H1 (cell line): ENCODE data around the gene PSD2. TPM values are rescaled to one million over a fixed set of nuclear protein-coding genes. Genes with fewer than 3 reads are reported as not detected.

ENCODE experiments used
- CTCF ChIA-PET: fragments of 300-600 bp; sonication (Branson Sonifier 250); formaldehyde crosslinking; loops from one replicate; lab custom pipeline; 2021; ENCODE audit not compliant: partially characterized antibody; lab: Charles Lee
- POLR2A ChIA-PET: fragments of 300-600 bp; sonication (Branson Sonifier 250); formaldehyde crosslinking; loops from one replicate; lab custom pipeline; 2021; ENCODE audit warnings: inconsistent platforms; ENCODE audit not compliant: partially characterized antibody; lab: Charles Lee
- DNase-seq, 2 experiments: peaks; one replicate each; pipeline versions ENCODE4 v3.0.0 to v3.0.0-alpha.2; 2010 to 2022; ENCODE audit warnings: low spot score in 2 of 2, low read depth in 1 of 2, mixed read lengths in 1 of 2
- FAIRE-seq: peaks from 2 replicates; lab custom pipeline; 2011; peaks lifted over from hg19 to GRCh38; lab: Jason Lieb, UNC
- H2AFZ ChIP-seq: 2 replicates; pipeline ENCODE4 v1.8.1; 2012; ENCODE audit warnings: low read length, inconsistent platforms
- H2AK5ac ChIP-seq: 2 replicates; pipeline ENCODE4 v1.6.1; 2013; ENCODE audit warnings: low read depth, low read length
- H2BK120ac ChIP-seq: replicated peaks from 2 replicates; pipeline ENCODE3; 2013; ENCODE audit warnings: low read depth, low read length, inconsistent platforms
- H2BK12ac ChIP-seq: 2 replicates; pipeline ENCODE4 v1.6.1; 2013; ENCODE audit warnings: low read depth, low read length
- H2BK15ac ChIP-seq: 2 replicates; pipeline ENCODE4 v1.6.1; 2013; ENCODE audit warnings: low read length
- H2BK20ac ChIP-seq: 2 replicates; pipeline ENCODE4 v1.6.1; 2013; ENCODE audit warnings: low read length
- H2BK5ac ChIP-seq: 2 replicates; pipeline ENCODE4 v1.6.1; 2013; ENCODE audit warnings: low read depth, low read length
- H3K14ac ChIP-seq: 2 replicates; pipeline ENCODE4 v1.6.1; 2013; ENCODE audit warnings: inconsistent platforms; ENCODE audit not compliant: insufficient read length
- H3K18ac ChIP-seq: 2 replicates; pipeline ENCODE4 v1.6.1; 2013; ENCODE audit warnings: low read length; ENCODE audit errors: extremely low read depth
- H3K23ac ChIP-seq: 2 replicates; pipeline ENCODE4 v1.6.1; 2013; ENCODE audit warnings: inconsistent platforms; ENCODE audit not compliant: insufficient read length
- H3K23me2 ChIP-seq: 2 replicates; pipeline ENCODE4 v1.6.1; 2013; ENCODE audit warnings: low read depth, low read length
- H3K27ac ChIP-seq: 2 replicates; pipeline ENCODE4 v1.6.1; 2011; ENCODE audit warnings: low read depth, low read length, inconsistent platforms
- H3K27me3 ChIP-seq, 4 experiments: replicated peaks in 1 of 4; 1 replicate in 1 of 4; 2 replicates in 3 of 4; pipeline versions ENCODE4 v1.6.1 to v1.8.1; 2011 to 2013; ENCODE audit warnings: low read length in 3 of 4, mild to moderate bottlenecking in 3 of 4, inconsistent platforms in 2 of 4, mixed read lengths in 2 of 4, moderate library complexity in 1 of 4; ENCODE audit not compliant: control insufficient read depth in 3 of 4, insufficient read depth in 3 of 4; ENCODE audit errors: extremely low read depth in 1 of 4
- H3K36me3 ChIP-seq, 4 experiments: 2 replicates each; pipeline versions ENCODE4 v1.6.1 to v1.8.1; 2011 to 2013; ENCODE audit warnings: mild to moderate bottlenecking in 4 of 4, low read length in 3 of 4, moderate library complexity in 2 of 4, control low read depth in 1 of 4, inconsistent platforms in 1 of 4; ENCODE audit not compliant: insufficient read depth in 4 of 4, control insufficient read depth in 2 of 4
- H3K4ac ChIP-seq: replicated peaks from 2 replicates; pipeline ENCODE3; 2013; ENCODE audit warnings: low read length, low read depth, mixed read lengths, inconsistent platforms; ENCODE audit not compliant: insufficient read length
- H3K4me1 ChIP-seq, 4 experiments: replicated peaks in 1 of 4; 1 replicate in 1 of 4; 2 replicates in 3 of 4; pipeline versions ENCODE4 v1.6.1 to v1.8.1; 2011 to 2013; ENCODE audit warnings: low read length in 3 of 4, inconsistent platforms in 2 of 4, mixed read lengths in 1 of 4; ENCODE audit not compliant: insufficient read depth in 4 of 4, control insufficient read depth in 3 of 4
- H3K4me2 ChIP-seq, 2 experiments: 2 replicates each; pipeline versions ENCODE4 v1.6.1 to v1.8.1; 2011 to 2013; ENCODE audit warnings: low read depth in 2 of 2, low read length in 2 of 2, control low read depth in 1 of 2, inconsistent platforms in 1 of 2, mild to moderate bottlenecking in 1 of 2; ENCODE audit not compliant: insufficient read depth in 1 of 2
- H3K4me3 ChIP-seq, 4 experiments: fragments of 200-600, 300-600 bp in 1 of 4; sonication (generic), shearing (Covaris generic), sonication (Bioruptor Twin) in 1 of 4; 2 replicates each; pipeline versions ENCODE4 v1.5.1 to v1.8.1; 2011 to 2016; ENCODE audit warnings: low read length in 4 of 4, low read depth in 3 of 4, control low read depth in 2 of 4, inconsistent platforms in 2 of 4, mild to moderate bottlenecking in 2 of 4, mixed read lengths in 1 of 4, moderate library complexity in 1 of 4; ENCODE audit not compliant: insufficient read depth in 2 of 4; ENCODE audit errors: extremely low read depth in 1 of 4
- H3K56ac ChIP-seq: replicated peaks from 2 replicates; pipeline ENCODE3; 2013; ENCODE audit warnings: low read depth, mild to moderate bottlenecking, mixed read lengths, low read length, inconsistent platforms; ENCODE audit not compliant: insufficient read length
- H3K79me1 ChIP-seq: 2 replicates; pipeline ENCODE4 v1.6.1; 2013; ENCODE audit warnings: low read depth, low read length, control low read depth
- H3K79me2 ChIP-seq, 2 experiments: 2 replicates each; pipeline versions ENCODE4 v1.6.1 to v1.8.1; 2012 to 2013; ENCODE audit warnings: low read length in 2 of 2, mild to moderate bottlenecking in 2 of 2, inconsistent platforms in 1 of 2; ENCODE audit not compliant: insufficient read depth in 2 of 2, control insufficient read depth in 1 of 2
- H3K9ac ChIP-seq, 4 experiments: replicated peaks in 1 of 4; 1 replicate in 1 of 4; 2 replicates in 3 of 4; pipeline versions ENCODE4 v1.6.1 to v1.8.1; 2011 to 2013; ENCODE audit warnings: low read depth in 3 of 4, low read length in 3 of 4, control low read depth in 2 of 4, mild to moderate bottlenecking in 2 of 4, moderate library complexity in 2 of 4, inconsistent platforms in 1 of 4; ENCODE audit errors: extremely low read depth in 1 of 4
- H3K9me3 ChIP-seq, 2 experiments: 2 replicates each; pipeline versions ENCODE4 v1.6.1 to v1.8.1; 2012 to 2013; ENCODE audit warnings: mild to moderate bottlenecking in 2 of 2, moderate library complexity in 2 of 2, control low read depth in 1 of 2, inconsistent platforms in 1 of 2, low read depth in 1 of 2, low read length in 1 of 2, mixed read lengths in 1 of 2; ENCODE audit not compliant: insufficient read depth in 2 of 2
- H4K20me1 ChIP-seq, 2 experiments: replicated peaks in 1 of 2; 2 replicates each; pipeline versions ENCODE3 to v1.8.1; 2011 to 2013; ENCODE audit warnings: inconsistent platforms in 2 of 2, low read length in 2 of 2, mild to moderate bottlenecking in 1 of 2; ENCODE audit not compliant: insufficient read depth in 2 of 2, control insufficient read depth in 1 of 2
- H4K5ac ChIP-seq: 2 replicates; pipeline ENCODE4 v1.6.1; 2013; ENCODE audit warnings: low read length, low read depth, mixed read lengths, inconsistent platforms; ENCODE audit not compliant: insufficient read length
- H4K8ac ChIP-seq: 2 replicates; pipeline ENCODE4 v1.8.0; 2013; ENCODE audit warnings: mild to moderate bottlenecking, moderate library complexity, low read length, inconsistent platforms; ENCODE audit not compliant: insufficient read depth; ENCODE audit errors: extremely low read depth
- H4K91ac ChIP-seq: replicated peaks from 2 replicates; pipeline ENCODE3; 2013; ENCODE audit warnings: low read length, mixed read lengths, inconsistent platforms; ENCODE audit not compliant: insufficient read length
- BRCA1 ChIP-seq: IDR thresholded peaks from 2 replicates; pipeline ENCODE4 v1.6.1; 2012; ENCODE audit warnings: low read depth, low read length, improper control_type of control experiment
- CREB1 ChIP-seq: IDR thresholded peaks from 2 replicates; pipeline ENCODE4 v1.6.1; 2012; ENCODE audit warnings: inconsistent platforms
- GABPA ChIP-seq: IDR thresholded peaks from 2 replicates; pipeline ENCODE4 v1.6.1; 2011; ENCODE audit warnings: mild to moderate bottlenecking, low read length, moderate library complexity, borderline replicate concordance; ENCODE audit not compliant: insufficient read depth
- JUND ChIP-seq: IDR thresholded peaks from 2 replicates; pipeline ENCODE4 v1.6.1; 2011; ENCODE audit warnings: mild to moderate bottlenecking, improper control_type of control experiment, low read length
- NANOG ChIP-seq: IDR thresholded peaks from 2 replicates; pipeline ENCODE4 v1.6.1; 2011; ENCODE audit warnings: low read length, low read depth, mild to moderate bottlenecking, inconsistent platforms; ENCODE audit not compliant: insufficient read depth, poor library complexity, severe bottlenecking
- RAD21 ChIP-seq, 2 experiments: IDR thresholded peaks in 1 of 2; conservative IDR thresholded peaks in 1 of 2; 2 replicates each; pipeline ENCODE4 v1.6.1; 2011; ENCODE audit warnings: low read depth in 2 of 2, low read length in 2 of 2, improper control_type of control experiment in 1 of 2, inconsistent platforms in 1 of 2, mild to moderate bottlenecking in 1 of 2, moderate library complexity in 1 of 2
- RBBP5 ChIP-seq: IDR thresholded peaks from 2 replicates; pipeline ENCODE4 v1.7.1; 2012; ENCODE audit warnings: low read depth, mild to moderate bottlenecking, inconsistent platforms, low read length, moderate library complexity, borderline replicate concordance
- SIRT6 ChIP-seq: IDR thresholded peaks from one replicate; pipeline ENCODE4 v1.7.1; 2012; ENCODE audit warnings: low read length, inconsistent platforms
- WGBS, 2 experiments: shearing (Covaris generic) in 1 of 2; methylation state at CpG; one replicate each; pipeline versions ENCODE4 v1.1.6 to v1.1.7; 2013 to 2015; ENCODE audit warnings: low lambda C conversion rate in 2 of 2, mixed read lengths in 2 of 2, inconsistent platforms in 1 of 2, low coverage in 1 of 2, missing lambda C conversion rate in 1 of 2; ENCODE audit not compliant: insufficient replicate concordance in 2 of 2, insufficient coverage in 1 of 2, insufficient read length in 1 of 2; ENCODE audit errors: extremely low coverage in 1 of 2, missing lambda C conversion rate in 1 of 2; 5-methylcytosine and 5-hydroxymethylcytosine counted together
- polyA plus RNA-seq, 7 experiments: library from polyadenylated mRNA; depleted of rRNA in 3 of 7; stranded (reverse) in 5 of 7; unstranded in 2 of 7; fragments of >200 nt in 5 of 7; fragments of 200-250 nt in 2 of 7; gene quantifications; 1 replicate in 5 of 7; 2 replicates in 1 of 7; 4 replicates in 1 of 7; pipeline versions ENCODE4 v1.2.1 to v1.2.3, GENCODE V29; 2011 to 2013; ENCODE audit warnings: missing spikeins in 2 of 7, mixed read lengths in 2 of 7
- total RNA-seq: library from RNA; stranded (reverse); fragmentation: NEBNext Ultra II Directional; extraction: Animal tissue kit (Norgen Biotek cat#: 25700); gene quantifications from 2 replicates; pipeline ENCODE4 v1.2.1, GENCODE V29; 2021
- TF ChIP-seq, protein P1 (sequence below), 3 experiments: IDR thresholded peaks; 1 replicate in 2 of 3; 2 replicates in 1 of 3; pipeline versions ENCODE4 v1.5.1 to v1.6.1; 2011; ENCODE audit warnings: low read length in 3 of 3, mild to moderate bottlenecking in 3 of 3, inconsistent platforms in 2 of 3, low read depth in 1 of 3, moderate library complexity in 1 of 3; ENCODE audit not compliant: insufficient read depth in 1 of 3; ENCODE audit errors: control extremely low read depth in 1 of 3

The PSD2 gene
- total and polyA plus RNA-seq, 2 of the 8 experiments (the other 6 are each of a cell fraction or from before 2014, with no cell fraction given) = 0.06 to 0.14 TPM

DNA sequence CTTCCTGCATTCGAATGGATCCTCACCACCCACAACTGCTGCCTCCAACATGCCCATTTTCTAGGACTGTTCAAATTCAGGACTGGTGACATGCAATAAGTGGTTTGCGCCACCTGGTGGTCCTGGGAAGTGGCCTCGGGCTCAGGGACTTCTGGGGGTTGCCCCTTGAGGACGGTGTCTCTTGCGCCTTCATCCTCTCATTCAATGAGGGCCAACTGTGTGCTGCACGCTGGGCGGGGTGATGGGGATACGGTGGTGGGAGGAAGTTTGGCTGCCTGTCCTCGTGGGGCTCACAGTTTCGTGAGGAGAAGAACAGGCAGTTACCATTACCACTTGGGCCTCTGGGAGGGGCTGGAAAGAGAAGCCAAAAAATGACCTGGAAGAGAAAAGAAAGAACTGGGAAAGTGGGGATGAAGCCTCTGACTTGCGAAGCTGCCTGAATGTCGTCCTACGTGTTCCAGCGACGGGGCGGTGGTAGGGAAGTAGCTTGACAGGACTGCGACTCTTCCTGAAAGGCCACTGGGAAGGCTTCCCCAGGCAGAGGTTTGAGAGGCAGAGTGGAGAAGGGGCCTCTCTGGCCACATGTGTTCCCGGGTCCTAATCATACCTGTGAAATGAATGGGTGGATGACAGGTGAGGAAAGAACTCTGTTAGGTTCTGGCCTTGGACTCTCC, 49.0 kb downstream of the PSD2 start:
- Histone ChIP-seq H2AFZ (no peak overlapping the region), H3K9ac (no peak overlapping the region), H3K36me3 (no peaks in the 10 kb centered on the region), H3K23me2 (peaks cover 5% of the 10 kb centered on the region; the same call in 1 of the 2 replicates), H2BK120ac (no peak overlapping the region), H2BK20ac (no peak overlapping the region), H3K79me2 (no peaks in the 10 kb centered on the region), H2BK12ac (no peak overlapping the region), H3K56ac (no peak overlapping the region), H2AK5ac (no peak overlapping the region), H3K27me3 (peaks cover 16 to 50% (median 44%) of the 10 kb centered on the region in 4 experiments), H4K5ac (no peak overlapping the region), H3K23ac (no peak overlapping the region), H3K4ac (no peak overlapping the region), H3K4me3 (no peak overlapping the region), H3K14ac (no peak overlapping the region), H3K9me3 (no peaks in the 10 kb centered on the region), H3K18ac (no peak overlapping the region), H3K4me2 (peak overlapping the region in 1 of 2 experiments; percentile 38; a peak in 1 of 4 replicates), H3K27ac (no peak overlapping the region), H4K20me1 (peaks cover 3 to 7% of the 10 kb centered on the region in 2 experiments), H2BK5ac (no peak overlapping the region), H3K79me1 (no peaks in the 10 kb centered on the region), H2BK15ac (no peak overlapping the region), H4K8ac (no peak overlapping the region), H4K91ac (no peak overlapping the region), H3K4me1 (peaks cover 0 to 2% (median 1%) of the 10 kb centered on the region in 4 experiments; a peak in 5 of 7 replicates)
- ChIA-PET POLR2A (interaction anchor here (1.0 to 1.6 kb wide), 2 partner anchors 79 to 123 kb away, joined by 3 to 4 read pairs; no protein-coding TSS in a partner anchor), CTCF (interaction anchor here (0.5 to 7.1 kb wide), 27 partner anchors 9 to 217 kb away, joined by 3 to 113 read pairs (median 5); partner anchors contain the start of gene PSD2)
- whole genome bisulfite sequencing, 2 experiments = 38% methylated on average over 18 of the region's 18 CpGs; no CpG with 5 or more reads in 1 of the 2 experiments
- DNase-seq (peak; percentile 64 to 92), FAIRE-seq (no peak)
- TF ChIP-seq JUND (0 out of 2 replicates have a peak, but pooled peaks have one; percentile 36), BRCA1 (no peak), RBBP5 (no peak), RAD21 (IDR thresholded peaks at IDR 0.05 in 1 of 2, conservative IDR thresholded peaks at IDR 0.05 in 1 of 2; ENCODE audit: low read depth in 2 of 2, low read length in 2 of 2) (peak; percentile 88 to 90), SIRT6 (no peak), NANOG (no peak), GABPA (no peak), CREB1 (peak; percentile 47)
- TF ChIP-seq, protein P1, sequence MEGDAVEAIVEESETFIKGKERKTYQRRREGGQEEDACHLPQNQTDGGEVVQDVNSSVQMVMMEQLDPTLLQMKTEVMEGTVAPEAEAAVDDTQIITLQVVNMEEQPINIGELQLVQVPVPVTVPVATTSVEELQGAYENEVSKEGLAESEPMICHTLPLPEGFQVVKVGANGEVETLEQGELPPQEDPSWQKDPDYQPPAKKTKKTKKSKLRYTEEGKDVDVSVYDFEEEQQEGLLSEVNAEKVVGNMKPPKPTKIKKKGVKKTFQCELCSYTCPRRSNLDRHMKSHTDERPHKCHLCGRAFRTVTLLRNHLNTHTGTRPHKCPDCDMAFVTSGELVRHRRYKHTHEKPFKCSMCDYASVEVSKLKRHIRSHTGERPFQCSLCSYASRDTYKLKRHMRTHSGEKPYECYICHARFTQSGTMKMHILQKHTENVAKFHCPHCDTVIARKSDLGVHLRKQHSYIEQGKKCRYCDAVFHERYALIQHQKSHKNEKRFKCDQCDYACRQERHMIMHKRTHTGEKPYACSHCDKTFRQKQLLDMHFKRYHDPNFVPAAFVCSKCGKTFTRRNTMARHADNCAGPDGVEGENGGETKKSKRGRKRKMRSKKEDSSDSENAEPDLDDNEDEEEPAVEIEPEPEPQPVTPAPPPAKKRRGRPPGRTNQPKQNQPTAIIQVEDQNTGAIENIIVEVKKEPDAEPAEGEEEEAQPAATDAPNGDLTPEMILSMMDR (IDR thresholded peaks at IDR 0.05; ENCODE audit: control extremely low read depth in 1 of 3, insufficient read depth in 1 of 3, low read depth in 1 of 3, low read length in 3 of 3) = peak; percentile 93 to 97 (median 96)
